RWPE2 (cell line): ENCODE results near the gene IRF2BP1.

ENCODE experiments used
- ATAC-seq: fragments of 200-7000 bp; cut with Tn5 transposase; 3 replicates; pipeline ENCODE4 v1.9.1; 2021; ENCODE audit warnings: low read depth
- DNase-seq: peaks from one replicate; pipeline ENCODE4 v3.0.0-alpha.2; 2020; ENCODE audit warnings: low spot score
- H3K27ac ChIP-seq: fragments of 450-650 bp; 2 replicates; pipeline ENCODE4 v1.5.1; 2017; ENCODE audit warnings: mild to moderate bottlenecking; ENCODE audit not compliant: poor library complexity, severe bottlenecking
- H3K27me3 ChIP-seq: fragments of 250-450 bp; sonication (Bioruptor Pico); 2 replicates; pipeline ENCODE4 v1.5.1; 2021; ENCODE audit warnings: mild to moderate bottlenecking, moderate library complexity; ENCODE audit not compliant: insufficient read depth, poor library complexity, severe bottlenecking
- H3K36me3 ChIP-seq: fragments of 250-450 bp; sonication (Bioruptor Pico); 2 replicates; pipeline ENCODE4 v1.5.1; 2020; ENCODE audit warnings: low read depth, mild to moderate bottlenecking, moderate library complexity
- H3K4me1 ChIP-seq: fragments of 250-450 bp; sonication (Bioruptor Pico); 2 replicates; pipeline ENCODE4 v1.5.1; 2021; ENCODE audit warnings: mild to moderate bottlenecking, moderate library complexity; ENCODE audit not compliant: insufficient read depth, poor library complexity, severe bottlenecking
- H3K4me3 ChIP-seq: fragments of 250-450 bp; sonication (Bioruptor Pico); 2 replicates; pipeline ENCODE4 v1.5.1; 2021; ENCODE audit warnings: mild to moderate bottlenecking, moderate library complexity; ENCODE audit not compliant: severe bottlenecking
- H3K9me3 ChIP-seq: fragments of 250-450 bp; sonication (Bioruptor Pico); 2 replicates; pipeline ENCODE4 v1.5.1; 2021; ENCODE audit warnings: mild to moderate bottlenecking, moderate library complexity; ENCODE audit not compliant: severe bottlenecking
- CTCF ChIP-seq: fragments of 450-650 bp; IDR thresholded peaks from one replicate; pipeline ENCODE4 v1.5.1; 2017; ENCODE audit warnings: mild to moderate bottlenecking, moderate library complexity; ENCODE audit not compliant: poor library complexity, severe bottlenecking

IRF2BP1 gene

GRCh38 chr19:45889210-45889885 lies 3.4 kb upstream of the IRF2BP1 start:
- no peak for ATAC-seq
- TF ChIP-seq CTCF = no peak

GRCh38 chr19:45887200-45887710 lies 1.3 kb upstream of the IRF2BP1 start:
- H3K27ac ChIP-seq = peak overlapping the region; percentile 61
- TF ChIP-seq CTCF = no peak
- H3K36me3 ChIP-seq = peaks cover 4% of the 10 kb centered on the region
- H3K9me3 ChIP-seq = no peaks in the 10 kb centered on the region
- no peaks in the 10 kb centered on the region for H3K27me3 ChIP-seq
- H3K4me1 ChIP-seq = peaks cover 6% of the 10 kb centered on the region
- H3K4me3 ChIP-seq = peak overlapping the region; percentile 69
- DNase-seq (no peak), ATAC-seq (no peak)

More at GRCh38 chr19:45889210-45889885, 3.4 kb upstream of the IRF2BP1 start:
- Histone ChIP-seq H3K4me1 (no peaks in the 10 kb centered on the region), H3K27ac (no peak overlapping the region), H3K27me3 (no peaks in the 10 kb centered on the region), H3K4me3 (no peak overlapping the region), H3K9me3 (no peaks in the 10 kb centered on the region), H3K36me3 (no peaks in the 10 kb centered on the region; the same call in 1 of the 2 replicates)
- no peak for DNase-seq

- DNase-seq (peak; percentile 94), ATAC-seq (peak; percentile 67)
- no peak for TF ChIP-seq CTCF
- peak overlapping the region; percentile 69 for H3K4me3 ChIP-seq
- H3K9me3 ChIP-seq = no peaks in the 10 kb centered on the region
- no peaks in the 10 kb centered on the region for H3K27me3 ChIP-seq
- peak overlapping the region; percentile 61 for H3K27ac ChIP-seq
- peaks cover 6% of the 10 kb centered on the region for H3K4me1 ChIP-seq
- H3K36me3 ChIP-seq = peaks cover 4% of the 10 kb centered on the region
Measured at GRCh38 chr19:45886427-45887199, 672 bp upstream of the IRF2BP1 start.

- DNase-seq (no peak), ATAC-seq (no peak)
- no peaks in the 10 kb centered on the region for H3K9me3 ChIP-seq
- TF ChIP-seq CTCF = no peak
- peak overlapping the region; percentile 61 for H3K27ac ChIP-seq
- peaks cover 6% of the 10 kb centered on the region for H3K4me1 ChIP-seq
- peaks cover 4% of the 10 kb centered on the region for H3K36me3 ChIP-seq
- H3K4me3 ChIP-seq = peak overlapping the region; percentile 69
- no peaks in the 10 kb centered on the region for H3K27me3 ChIP-seq
Measured at GRCh38 chr19:45884682-45885555, 1.0 kb downstream of the IRF2BP1 start.
